Caco-2 (cell line): ENCODE results near the gene TMEM63C. TPM values are rescaled to one million over a fixed set of nuclear protein-coding genes. Genes with fewer than 3 reads are reported as not detected.
"Not testable (repeated sequence)": the region's sequence is repeated elsewhere in the genome, so short reads cannot be mapped to it uniquely, and the experiment has no call there.

ENCODE experiments used
- BruUV-seq: library from RNA; stranded (reverse); fragments of 400-500 nt; replicated peaks from 2 replicates; lab custom pipeline; 2021; lab: Mats Ljungman, UMichigan
- CTCF ChIA-PET: fragments of 300-600 bp; sonication (Branson Sonifier 250); formaldehyde crosslinking; loops from one replicate; lab custom pipeline; 2022; ENCODE audit warnings: antibody characterized with exemption; lab: Charles Lee
- POLR2A ChIA-PET: fragments of 300-600 bp; sonication (Branson Sonifier 250); formaldehyde crosslinking; loops from one replicate; lab custom pipeline; 2022; ENCODE audit warnings: antibody characterized with exemption; lab: Charles Lee
- DNase-seq, 2 experiments: peaks; one replicate each; pipeline versions ENCODE4 v3.0.0 to v3.0.0-alpha.2; 2020 to 2022
- H3K27me3 ChIP-seq: replicated peaks from 2 replicates; pipeline ENCODE4 v1.6.0; 2011; ENCODE audit warnings: low read length; ENCODE audit not compliant: control insufficient read depth, insufficient read depth
- H3K36me3 ChIP-seq: 2 replicates; pipeline ENCODE4 v1.5.1; 2011; ENCODE audit warnings: low read length; ENCODE audit not compliant: control insufficient read depth, insufficient read depth
- H3K4me1 ChIP-seq: fragments of 250-450 bp; sonication (Bioruptor Pico); 2 replicates; pipeline ENCODE4 v1.5.1; 2020; ENCODE audit warnings: mild to moderate bottlenecking
- H3K4me3 ChIP-seq: 2 replicates; pipeline ENCODE4 v1.5.1; 2011; ENCODE audit warnings: low read depth, mild to moderate bottlenecking, control low read depth, low read length
- H3K9me3 ChIP-seq: fragments of 250-450 bp; sonication (Bioruptor Pico); 2 replicates; pipeline ENCODE4 v1.5.1; 2020; ENCODE audit warnings: mild to moderate bottlenecking, moderate library complexity
- H3K27ac Mint-ChIP-seq: one replicate; pipeline ENCODE4 v1.8.0; 2022; ENCODE audit warnings: mixed read lengths; ENCODE audit not compliant: unreplicated experiment
- H3K27me3 Mint-ChIP-seq: one replicate; pipeline ENCODE4 v1.8.0; 2022; ENCODE audit warnings: mixed read lengths; ENCODE audit not compliant: insufficient read depth, unreplicated experiment
- H3K36me3 Mint-ChIP-seq: one replicate; pipeline ENCODE4 v1.8.0; 2022; ENCODE audit warnings: mild to moderate bottlenecking, mixed read lengths; ENCODE audit not compliant: insufficient read depth, unreplicated experiment
- H3K4me1 Mint-ChIP-seq: one replicate; pipeline ENCODE4 v1.8.0; 2022; ENCODE audit warnings: low read depth, mixed read lengths; ENCODE audit not compliant: unreplicated experiment
- H3K4me3 Mint-ChIP-seq: one replicate; pipeline ENCODE4 v1.8.0; 2022; ENCODE audit warnings: mild to moderate bottlenecking, moderate library complexity, mixed read lengths; ENCODE audit not compliant: unreplicated experiment
- H3K9me3 Mint-ChIP-seq: one replicate; pipeline ENCODE4 v1.8.0; 2022; ENCODE audit warnings: mixed read lengths; ENCODE audit not compliant: unreplicated experiment
- CTCF ChIP-seq, 2 experiments: fragments of 200-600 bp in 1 of 2; IDR thresholded peaks; 1 replicate in 1 of 2; 2 replicates in 1 of 2; pipeline versions ENCODE4 v1.5.1 to v1.8.0; 2011 to 2022; ENCODE audit warnings: antibody characterized with exemption in 1 of 2, control low read depth in 1 of 2, inconsistent platforms in 1 of 2, low read depth in 1 of 2, low read length in 1 of 2, mild to moderate bottlenecking in 1 of 2, moderate library complexity in 1 of 2; ENCODE audit not compliant: insufficient read depth in 1 of 2, severe bottlenecking in 1 of 2, unreplicated experiment in 1 of 2
- intact Hi-C: fragments of 100-400 bp; cut with micrococcal nuclease; formaldehyde crosslinking; loops from one replicate; pipeline ENCODE4 v1.10.0; 2022; ENCODE audit not compliant: unreplicated experiment
- total RNA-seq: library from RNA; stranded (reverse); gene quantifications from 2 replicates; pipeline ENCODE4 v1.2.3, GENCODE V29; 2022

Gene TMEM63C
- total RNA-seq, 1 experiment from 2014 or later, result 1.3 TPM

- DNase-seq, result no peak
- H3K4me3 Mint-ChIP-seq, result no peak overlapping the region
- H3K9me3 ChIP-seq, result no peaks in the 10 kb centered on the region
- no peak overlapping the region for H3K4me3 ChIP-seq
- ChIA-PET CTCF (no interaction called here), POLR2A (no interaction called here)
- no peaks in the 10 kb centered on the region for H3K36me3 ChIP-seq
- no peaks in the 10 kb centered on the region for H3K9me3 Mint-ChIP-seq
- H3K27ac Mint-ChIP-seq, result no peak overlapping the region
- no peaks in the 10 kb centered on the region for H3K36me3 Mint-ChIP-seq
- TF ChIP-seq CTCF (IDR thresholded peaks at IDR 0.05; ENCODE audit: insufficient read depth in 1 of 2, low read depth in 1 of 2, low read length in 1 of 2, severe bottlenecking in 1 of 2, unreplicated experiment in 1 of 2), result no peak
- no peaks in the 10 kb centered on the region for H3K27me3 Mint-ChIP-seq
- intact Hi-C loops, result no loop called here
- H3K4me1 Mint-ChIP-seq, result no peaks in the 10 kb centered on the region
- no peaks in the 10 kb centered on the region for H3K4me1 ChIP-seq
- H3K27me3 ChIP-seq, result no peaks in the 10 kb centered on the region
- BruUV-seq, result no TSS peak
These were observed 97.0 kb downstream of the TMEM63C start for GRCh38 chr14:77278461-77279230.

GRCh38 chr14:77279719-77280118 is 98.1 kb downstream of the TMEM63C start:
- no peaks in the 10 kb centered on the region for H3K9me3 ChIP-seq
- CTCF ChIA-PET, result no interaction called here
- H3K4me1 ChIP-seq, result no peaks in the 10 kb centered on the region
- H3K9me3 Mint-ChIP-seq, result no peaks in the 10 kb centered on the region
- intact Hi-C loops, result no loop called here
- no peak overlapping the region for H3K27ac Mint-ChIP-seq
- no peak overlapping the region for H3K4me3 Mint-ChIP-seq
- DNase-seq, result no peak
- peaks cover 6% of the 10 kb centered on the region for H3K36me3 Mint-ChIP-seq
- no peaks in the 10 kb centered on the region for H3K36me3 ChIP-seq
- BruUV-seq, result no TSS peak
- H3K4me1 Mint-ChIP-seq, result no peaks in the 10 kb centered on the region
- TF ChIP-seq CTCF (IDR thresholded peaks at IDR 0.05; ENCODE audit: insufficient read depth in 1 of 2, low read depth in 1 of 2, low read length in 1 of 2, severe bottlenecking in 1 of 2, unreplicated experiment in 1 of 2), result no peak
- POLR2A ChIA-PET, result no interaction called here
- H3K4me3 ChIP-seq, result no peak overlapping the region
- no peaks in the 10 kb centered on the region for H3K27me3 ChIP-seq
- H3K27me3 Mint-ChIP-seq, result no peaks in the 10 kb centered on the region

GRCh38 chr14:77280921-77281320 is 99.3 kb downstream of the TMEM63C start:
- H3K4me3 ChIP-seq, intact Hi-C loops, BruUV-seq, H3K9me3 ChIP-seq, H3K36me3 ChIP-seq, H3K36me3 Mint-ChIP-seq, DNase-seq, H3K27ac Mint-ChIP-seq, POLR2A ChIA-PET, H3K27me3 Mint-ChIP-seq, H3K4me3 Mint-ChIP-seq, H3K27me3 ChIP-seq, CTCF ChIA-PET, H3K4me1 Mint-ChIP-seq, H3K9me3 Mint-ChIP-seq, H3K4me1 ChIP-seq: not testable (repeated sequence)
